Measurements from ENCODE around the gene OR10G3.

DNA sequence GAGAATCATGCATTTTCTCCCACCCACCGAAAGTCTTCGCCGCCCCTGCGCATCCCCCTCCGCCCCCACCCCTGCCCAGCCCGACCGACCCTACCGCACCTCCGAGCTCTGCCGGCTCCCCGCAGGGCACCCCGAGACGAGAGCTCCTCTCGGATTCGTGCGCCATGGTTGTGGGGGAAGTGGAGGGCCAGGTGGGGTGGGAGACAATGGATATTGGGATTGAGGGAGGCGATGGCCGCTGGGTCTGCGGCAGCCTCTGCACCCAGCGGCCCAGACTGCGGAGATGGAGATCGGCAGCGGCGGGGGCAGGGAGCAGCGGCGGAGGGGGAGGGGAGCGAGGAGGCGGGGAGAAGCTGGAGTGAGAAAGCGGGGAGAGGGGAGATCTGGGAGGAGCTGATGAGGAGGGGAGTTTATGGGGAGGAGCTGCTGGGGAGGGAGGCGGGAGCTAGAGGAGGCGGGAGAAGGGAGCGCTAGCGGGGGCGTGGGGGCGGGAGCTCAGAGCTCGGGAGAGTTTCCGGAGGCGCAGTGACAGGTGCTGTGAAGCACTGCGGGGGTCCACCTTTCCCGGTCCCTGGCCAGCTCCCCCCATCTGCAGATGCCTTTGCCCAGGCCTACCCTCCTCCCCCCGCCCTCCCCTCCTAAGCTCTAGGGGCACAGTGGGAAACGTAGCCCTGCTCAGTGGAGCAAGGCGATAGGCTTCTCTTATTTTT is 53.8 kb downstream of the OR10G3 start, which contains the start of gene SALL2:
- TF ChIP-seq, protein P1, sequence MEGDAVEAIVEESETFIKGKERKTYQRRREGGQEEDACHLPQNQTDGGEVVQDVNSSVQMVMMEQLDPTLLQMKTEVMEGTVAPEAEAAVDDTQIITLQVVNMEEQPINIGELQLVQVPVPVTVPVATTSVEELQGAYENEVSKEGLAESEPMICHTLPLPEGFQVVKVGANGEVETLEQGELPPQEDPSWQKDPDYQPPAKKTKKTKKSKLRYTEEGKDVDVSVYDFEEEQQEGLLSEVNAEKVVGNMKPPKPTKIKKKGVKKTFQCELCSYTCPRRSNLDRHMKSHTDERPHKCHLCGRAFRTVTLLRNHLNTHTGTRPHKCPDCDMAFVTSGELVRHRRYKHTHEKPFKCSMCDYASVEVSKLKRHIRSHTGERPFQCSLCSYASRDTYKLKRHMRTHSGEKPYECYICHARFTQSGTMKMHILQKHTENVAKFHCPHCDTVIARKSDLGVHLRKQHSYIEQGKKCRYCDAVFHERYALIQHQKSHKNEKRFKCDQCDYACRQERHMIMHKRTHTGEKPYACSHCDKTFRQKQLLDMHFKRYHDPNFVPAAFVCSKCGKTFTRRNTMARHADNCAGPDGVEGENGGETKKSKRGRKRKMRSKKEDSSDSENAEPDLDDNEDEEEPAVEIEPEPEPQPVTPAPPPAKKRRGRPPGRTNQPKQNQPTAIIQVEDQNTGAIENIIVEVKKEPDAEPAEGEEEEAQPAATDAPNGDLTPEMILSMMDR (IDR thresholded peaks at IDR 0.05): no peak
- no peak for TF ChIP-seq POLR2A (IDR thresholded peaks at IDR 0.05)

All from suprapubic skin (tissue), 3 donors.